Esophagus (tissue), 2 donors: ENCODE measurements around the gene HOXC9. TPM values are rescaled to one million over a fixed set of nuclear protein-coding genes. Genes with fewer than 3 reads are reported as not detected.

Source experiments
- H3K27ac ChIP-seq, 2 donors: one replicate each; pipeline ENCODE4 v1.5.1; 2013; ENCODE audit warnings: low read depth in 2 of 2, mild to moderate bottlenecking in 2 of 2, inconsistent platforms in 1 of 2, low read length in 1 of 2, moderate library complexity in 1 of 2
- H3K27me3 ChIP-seq, 2 donors: one replicate each; pipeline ENCODE4 v1.6.1; 2013; ENCODE audit warnings: low read length in 2 of 2, control low read depth in 1 of 2, mild to moderate bottlenecking in 1 of 2; ENCODE audit not compliant: insufficient read depth in 2 of 2, control insufficient read depth in 1 of 2
- H3K36me3 ChIP-seq, 2 donors: one replicate each; pipeline ENCODE4 v1.6.1; 2013; ENCODE audit warnings: low read length in 1 of 2; ENCODE audit not compliant: control insufficient read depth in 2 of 2, insufficient read depth in 2 of 2
- H3K4me1 ChIP-seq, 2 donors: one replicate each; pipeline ENCODE4 v1.6.1; 2013; ENCODE audit warnings: low read length in 1 of 2; ENCODE audit not compliant: control insufficient read depth in 2 of 2, insufficient read depth in 2 of 2
- H3K4me3 ChIP-seq, 2 donors: one replicate each; pipeline ENCODE4 v1.5.1; 2013; ENCODE audit warnings: low read length in 2 of 2, mild to moderate bottlenecking in 2 of 2, low read depth in 1 of 2, moderate library complexity in 1 of 2
- H3K9me3 ChIP-seq, 2 donors: one replicate each; pipeline ENCODE4 v1.6.1; 2013; ENCODE audit warnings: mild to moderate bottlenecking in 2 of 2, low read depth in 1 of 2, low read length in 1 of 2, moderate library complexity in 1 of 2; ENCODE audit not compliant: control insufficient read depth in 2 of 2, insufficient read depth in 1 of 2
- WGBS, 2 donors: extraction: QIAGEN DNeasy Blood & Tissue Kit; methylation state at CpG; one replicate each; pipeline ENCODE4 v1.1.7; 2013; 5-methylcytosine and 5-hydroxymethylcytosine counted together
- polyA plus RNA-seq, 2 donors: library from polyadenylated mRNA; stranded (reverse); fragments of 200-250 nt; gene quantifications; one replicate each; pipeline ENCODE4 v1.2.3, GENCODE V29; 2013
- donor health status: healthy with polysubstance abuse.
- donor health status: Bipolar disorder and iron deficiency.

The HOXC9 gene
- polyA plus RNA-seq, 2 donors, result 0.20 to 0.51 TPM

- WGBS, 2 donors, result 38 to 40% methylated on average over 15 of the region's 15 CpGs
- Histone ChIP-seq H3K36me3 (no peaks in the 10 kb centered on the region), H3K27me3 (peaks cover 7 to 47% of the 10 kb centered on the region in 2 donors), H3K4me1 (peaks cover 0 to 9% of the 10 kb centered on the region in 2 donors), H3K9me3 (peaks cover 0 to 2% of the 10 kb centered on the region in 2 donors), H3K27ac (no peak overlapping the region), H3K4me3 (no peak overlapping the region)
Measured at GRCh38 chr12:53980802-53981496, 19.0 kb upstream of the HOXC9 start.

GRCh38 chr12:53981634-53982565 lies 18.1 kb upstream of the HOXC9 start:
- Histone ChIP-seq H3K9me3 (peaks cover 0 to 2% of the 10 kb centered on the region in 2 donors), H3K27ac (no peak overlapping the region), H3K4me1 (peaks cover 0 to 12% of the 10 kb centered on the region in 2 donors), H3K27me3 (peaks cover 7 to 49% of the 10 kb centered on the region in 2 donors), H3K4me3 (no peak overlapping the region), H3K36me3 (no peaks in the 10 kb centered on the region)
- 29 to 31% methylated on average over 30 of the region's 30 CpGs for WGBS, 2 donors

GRCh38 chr12:53982648-53983567 lies 17.1 kb upstream of the HOXC9 start:
- peaks cover 0 to 12% of the 10 kb centered on the region in 2 donors for H3K4me1 ChIP-seq
- no peaks in the 10 kb centered on the region for H3K36me3 ChIP-seq
- H3K27me3 ChIP-seq, result peaks cover 4 to 57% of the 10 kb centered on the region in 2 donors
- peaks cover 2 to 3% of the 10 kb centered on the region in 2 donors for H3K9me3 ChIP-seq
- H3K27ac ChIP-seq, result no peak overlapping the region
- H3K4me3 ChIP-seq, result no peak overlapping the region
- 19 to 21% methylated on average over 26 of the region's 26 CpGs for WGBS, 2 donors

GRCh38 chr12:53983568-53983949 lies 16.4 kb upstream of the HOXC9 start:
- Histone ChIP-seq H3K4me3 (no peak overlapping the region), H3K9me3 (peaks cover 2 to 3% of the 10 kb centered on the region in 2 donors), H3K27me3 (peaks cover 4 to 62% of the 10 kb centered on the region in 2 donors), H3K4me1 (peaks cover 0 to 12% of the 10 kb centered on the region in 2 donors), H3K27ac (no peak overlapping the region), H3K36me3 (no peaks in the 10 kb centered on the region)
- WGBS, 2 donors, result 9 to 11% methylated on average over 17 of the region's 17 CpGs

GRCh38 chr12:53983950-53984572 lies 15.9 kb upstream of the HOXC9 start:
- 10 to 13% methylated on average over 29 to 30 of the region's 30 CpGs for WGBS, 2 donors
- no peak overlapping the region for H3K4me3 ChIP-seq
- peaks cover 0 to 12% of the 10 kb centered on the region in 2 donors for H3K4me1 ChIP-seq

GRCh38 chr12:53984901-53985691 lies 14.9 kb upstream of the HOXC9 start, which contains the start of gene HOXC10:
Gene HOXC10, plus strand, starts transcription at chr12:53985146. Its CDS starts 114 bp downstream, at chr12:53985260.
- Histone ChIP-seq H3K4me1 (peaks cover 0 to 15% of the 10 kb centered on the region in 2 donors), H3K9me3 (peaks cover 2 to 3% of the 10 kb centered on the region in 2 donors), H3K36me3 (no peaks in the 10 kb centered on the region), H3K4me3 (peak within 1 kb of the TSS; percentile 22 to 34), H3K27ac (no peak within 1 kb of the TSS), H3K27me3 (peaks cover 0 to 69% of the 10 kb centered on the region in 2 donors)
- 5 to 7% methylated on average over 50 to 55 of the region's 55 CpGs for WGBS, 2 donors

More at GRCh38 chr12:53983950-53984572, 15.9 kb upstream of the HOXC9 start:
- Histone ChIP-seq H3K27me3 (peaks cover 4 to 67% of the 10 kb centered on the region in 2 donors), H3K9me3 (peaks cover 2 to 3% of the 10 kb centered on the region in 2 donors), H3K27ac (no peak overlapping the region), H3K36me3 (no peaks in the 10 kb centered on the region)

- peaks cover 2 to 3% of the 10 kb centered on the region in 2 donors for H3K9me3 ChIP-seq
- H3K4me1 ChIP-seq, result peaks cover 0 to 15% of the 10 kb centered on the region in 2 donors
- 9 to 14% methylated on average over 20 to 21 of the region's 21 CpGs for WGBS, 2 donors
- H3K27ac ChIP-seq, result no peak overlapping the region
- peak overlapping the region; percentile 22 to 34 for H3K4me3 ChIP-seq
- peaks cover 3 to 68% of the 10 kb centered on the region in 2 donors for H3K27me3 ChIP-seq
- H3K36me3 ChIP-seq, result no peaks in the 10 kb centered on the region
Measured at GRCh38 chr12:53985692-53985993, 14.3 kb upstream of the HOXC9 start.

- H3K9me3 ChIP-seq, result peaks cover 2 to 3% of the 10 kb centered on the region in 2 donors
- no peak overlapping the region for H3K27ac ChIP-seq
- peak overlapping the region; percentile 22 to 34 for H3K4me3 ChIP-seq
- peaks cover 5 to 70% of the 10 kb centered on the region in 2 donors for H3K27me3 ChIP-seq
- peaks cover 0 to 15% of the 10 kb centered on the region in 2 donors for H3K4me1 ChIP-seq
- H3K36me3 ChIP-seq, result no peaks in the 10 kb centered on the region
- WGBS, 2 donors, result 5 to 7% methylated on average over 50 of the region's 50 CpGs
Measured at GRCh38 chr12:53985994-53986685, 13.8 kb upstream of the HOXC9 start.
